ENCODE measurements around the gene QRICH2.
"Not testable (repeated sequence)": the region's sequence is repeated elsewhere in the genome, so short reads cannot be mapped to it uniquely, and the experiment has no call there.

QRICH2 gene

GRCh38 chr17:76346936-76347335 lies 38.9 kb upstream of the QRICH2 start:
- not testable (repeated sequence) for H3K4me1 ChIP-seq (ENCODE audit: insufficient read depth, low read length); H3K9ac ChIP-seq (ENCODE audit: low read depth, low read length); H3K27ac ChIP-seq (ENCODE audit: low read depth, low read length); H3K27me3 ChIP-seq (ENCODE audit: insufficient read depth, low read length); H3K9me3 ChIP-seq (ENCODE audit: insufficient read depth, low read depth, low read length); H3K4me3 ChIP-seq (ENCODE audit: low read length)
- peaks cover 46% of the 10 kb centered on the region for H3K36me3 ChIP-seq (ENCODE audit: insufficient read depth, low read length)
- 95% methylated on average over 11 of the region's 11 CpGs for WGBS

DNA sequence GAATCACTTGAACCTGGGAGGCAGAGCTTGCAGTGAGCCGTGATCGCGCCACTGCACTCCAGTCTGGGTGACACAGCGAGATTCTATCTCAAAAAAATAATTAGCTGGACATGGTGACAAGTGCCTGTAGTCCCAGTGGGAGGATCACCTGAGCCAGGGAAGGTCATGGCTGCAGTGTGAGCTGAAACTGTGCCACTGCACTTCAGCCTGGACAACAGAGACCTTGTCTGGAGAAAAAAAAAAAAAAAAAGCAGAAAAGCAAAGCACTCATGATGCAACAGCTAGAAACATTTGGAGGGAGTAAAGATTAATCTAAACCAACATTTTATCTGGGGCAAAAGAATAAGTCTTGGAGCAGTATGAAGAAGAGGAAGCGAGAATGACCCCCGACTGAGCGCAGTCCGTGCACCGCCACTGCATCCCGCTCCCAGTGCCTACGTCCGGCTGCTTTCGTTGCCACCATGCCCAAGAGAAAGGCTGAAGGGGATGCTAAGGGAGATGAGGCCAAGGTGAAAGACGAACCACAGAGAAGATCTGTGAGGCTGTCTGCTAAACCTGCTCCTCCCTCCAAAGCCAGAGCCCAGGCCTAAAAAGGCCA lies 37.4 kb upstream of the QRICH2 start:
- WGBS, result 95% methylated on average over 14 of the region's 14 CpGs
- no peaks in the 10 kb centered on the region for H3K9me3 ChIP-seq (ENCODE audit: insufficient read depth, low read depth, low read length)
- H3K9ac ChIP-seq (ENCODE audit: low read depth, low read length), result no peak overlapping the region
- peaks cover 51% of the 10 kb centered on the region for H3K36me3 ChIP-seq (ENCODE audit: insufficient read depth, low read length)
- H3K4me3 ChIP-seq (ENCODE audit: low read length), result no peak overlapping the region
- H3K27me3 ChIP-seq (ENCODE audit: insufficient read depth, low read length), result no peaks in the 10 kb centered on the region
- no peaks in the 10 kb centered on the region for H3K4me1 ChIP-seq (ENCODE audit: insufficient read depth, low read length)
- H3K27ac ChIP-seq (ENCODE audit: low read depth, low read length), result no peak overlapping the region

DNA sequence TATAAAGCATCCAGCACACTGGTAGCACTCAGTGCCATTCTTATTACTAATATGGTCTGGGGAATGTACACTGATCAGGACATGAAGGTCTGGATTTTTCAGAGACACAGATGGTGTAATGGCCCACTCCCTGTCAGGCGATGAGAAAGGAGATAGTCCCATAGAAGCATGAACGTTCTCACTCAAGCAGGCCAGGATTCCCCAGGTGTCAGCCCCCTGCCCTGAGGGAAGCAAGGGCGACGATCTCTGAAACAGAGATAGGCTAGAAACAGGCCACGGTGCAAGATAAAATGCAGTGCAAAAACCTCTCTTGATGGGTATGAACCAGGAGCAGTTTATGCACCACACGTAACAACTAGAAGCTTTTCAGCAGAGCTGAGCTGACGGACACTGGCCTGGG lies 35.0 kb upstream of the QRICH2 start:
- Histone ChIP-seq H3K4me3 (ENCODE audit: low read length) (no peak overlapping the region), H3K27me3 (ENCODE audit: insufficient read depth, low read length) (no peaks in the 10 kb centered on the region), H3K36me3 (ENCODE audit: insufficient read depth, low read length) (peaks cover 47% of the 10 kb centered on the region), H3K9me3 (ENCODE audit: insufficient read depth, low read depth, low read length) (no peaks in the 10 kb centered on the region), H3K9ac (ENCODE audit: low read depth, low read length) (no peak overlapping the region), H3K4me1 (ENCODE audit: insufficient read depth, low read length) (no peaks in the 10 kb centered on the region), H3K27ac (ENCODE audit: low read depth, low read length) (no peak overlapping the region)
- WGBS, result 95% methylated on average over 7 of the region's 7 CpGs

GRCh38 chr17:76341301-76341700 lies 33.2 kb upstream of the QRICH2 start:
- 98% methylated on average over 6 of the region's 6 CpGs for WGBS
- H3K4me3 ChIP-seq (ENCODE audit: low read length), result no peak overlapping the region
- no peak overlapping the region for H3K9ac ChIP-seq (ENCODE audit: low read depth, low read length)
- H3K27ac ChIP-seq (ENCODE audit: low read depth, low read length), result no peak overlapping the region
- H3K4me1 ChIP-seq (ENCODE audit: insufficient read depth, low read length), result no peaks in the 10 kb centered on the region
- no peaks in the 10 kb centered on the region for H3K27me3 ChIP-seq (ENCODE audit: insufficient read depth, low read length)
- H3K36me3 ChIP-seq (ENCODE audit: insufficient read depth, low read length), result peaks cover 34% of the 10 kb centered on the region
- H3K9me3 ChIP-seq (ENCODE audit: insufficient read depth, low read depth, low read length), result no peaks in the 10 kb centered on the region

GRCh38 chr17:76337413-76337777 lies 29.3 kb upstream of the QRICH2 start:
- WGBS, result 92% methylated on average over 4 of the region's 6 CpGs
- no peaks in the 10 kb centered on the region for H3K9me3 ChIP-seq (ENCODE audit: insufficient read depth, low read depth, low read length)
- peaks cover 9% of the 10 kb centered on the region for H3K36me3 ChIP-seq (ENCODE audit: insufficient read depth, low read length)
- H3K4me3 ChIP-seq (ENCODE audit: low read length), result no peak overlapping the region
- no peak overlapping the region for H3K9ac ChIP-seq (ENCODE audit: low read depth, low read length)
- H3K4me1 ChIP-seq (ENCODE audit: insufficient read depth, low read length), result peaks cover 3% of the 10 kb centered on the region; the same call in 1 of the 2 replicates
- no peaks in the 10 kb centered on the region for H3K27me3 ChIP-seq (ENCODE audit: insufficient read depth, low read length)
- no peak overlapping the region for H3K27ac ChIP-seq (ENCODE audit: low read depth, low read length)

DNA sequence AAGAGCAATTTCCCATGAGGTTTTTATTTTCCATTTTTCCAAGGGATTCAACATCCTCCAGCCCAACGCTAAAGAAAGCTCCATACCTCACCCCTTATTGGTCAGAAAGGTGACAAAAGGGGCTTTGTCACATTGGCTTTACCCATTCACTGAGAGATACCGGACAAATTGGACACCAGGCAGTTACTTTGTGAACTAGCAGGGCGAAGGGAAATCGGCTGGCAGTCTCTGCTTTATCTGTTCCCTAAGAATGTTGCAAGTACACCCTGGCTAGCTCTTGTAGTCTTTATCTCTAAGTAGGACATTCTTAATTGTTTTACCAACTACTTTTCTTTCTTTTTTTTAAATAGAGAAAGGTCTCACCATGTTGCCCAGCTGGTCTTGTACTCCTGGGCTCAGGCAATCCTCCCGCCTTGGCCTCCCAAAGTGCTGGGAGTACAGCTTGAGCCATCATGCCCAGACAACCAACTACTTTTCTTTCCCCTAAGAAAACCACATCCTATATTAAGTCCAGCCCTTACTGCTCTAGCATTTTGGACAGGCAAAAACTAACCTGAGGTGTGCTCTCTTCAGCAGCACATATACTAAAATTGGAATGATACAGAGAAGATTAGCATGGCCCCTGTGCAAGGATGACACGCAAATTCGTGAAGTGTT lies 28.8 kb upstream of the QRICH2 start:
- 94% methylated on average over 7 of the region's 7 CpGs for WGBS
- no peak overlapping the region for H3K4me3 ChIP-seq (ENCODE audit: low read length)
- no peaks in the 10 kb centered on the region for H3K27me3 ChIP-seq (ENCODE audit: insufficient read depth, low read length)
- H3K9me3 ChIP-seq (ENCODE audit: insufficient read depth, low read depth, low read length), result no peaks in the 10 kb centered on the region
- H3K27ac ChIP-seq (ENCODE audit: low read depth, low read length), result no peak overlapping the region
- H3K36me3 ChIP-seq (ENCODE audit: insufficient read depth, low read length), result peaks cover 9% of the 10 kb centered on the region
- peaks cover 3% of the 10 kb centered on the region; the same call in 1 of the 2 replicates for H3K4me1 ChIP-seq (ENCODE audit: insufficient read depth, low read length)
- H3K9ac ChIP-seq (ENCODE audit: low read depth, low read length), result no peak overlapping the region

DNA sequence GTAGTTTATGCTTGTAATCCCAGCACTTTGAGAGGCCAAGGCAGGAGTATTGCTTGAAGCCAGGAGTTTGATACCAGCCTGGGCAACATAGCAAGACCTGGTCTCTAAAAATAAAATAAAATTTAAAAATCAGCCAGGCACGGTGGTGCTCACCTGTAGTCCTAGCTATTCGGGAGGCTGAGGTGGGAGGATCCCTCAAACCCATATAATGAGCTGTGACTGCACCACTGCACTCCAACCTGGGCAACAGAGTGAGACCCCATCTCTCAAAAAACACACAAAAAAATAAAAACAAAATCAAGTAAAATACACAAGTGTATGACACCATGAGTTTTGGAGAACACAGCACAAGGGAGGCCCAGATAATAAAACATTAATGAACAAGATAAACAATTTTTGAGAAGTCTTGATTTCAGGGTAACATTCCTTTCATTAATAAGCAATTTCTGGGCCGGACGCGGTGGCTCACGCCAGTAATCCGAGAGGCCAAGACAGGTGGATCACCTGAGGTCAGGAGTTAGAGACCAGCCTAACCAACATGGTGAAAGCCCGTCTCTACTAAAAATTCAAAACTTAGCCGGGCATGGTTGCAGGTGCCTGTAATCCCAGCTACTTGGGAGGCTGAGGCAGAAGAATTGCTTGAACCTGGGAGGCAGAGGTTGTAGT lies 27.8 kb upstream of the QRICH2 start:
- Histone ChIP-seq H3K27ac (ENCODE audit: low read depth, low read length) (no peak overlapping the region), H3K27me3 (ENCODE audit: insufficient read depth, low read length) (no peaks in the 10 kb centered on the region), H3K9ac (ENCODE audit: low read depth, low read length) (no peak overlapping the region), H3K4me3 (ENCODE audit: low read length) (no peak overlapping the region), H3K9me3 (ENCODE audit: insufficient read depth, low read depth, low read length) (no peaks in the 10 kb centered on the region), H3K4me1 (ENCODE audit: insufficient read depth, low read length) (peaks cover 3% of the 10 kb centered on the region; the same call in 1 of the 2 replicates), H3K36me3 (ENCODE audit: insufficient read depth, low read length) (peaks cover 16% of the 10 kb centered on the region)
- WGBS, result 97% methylated on average over 9 of the region's 9 CpGs

DNA sequence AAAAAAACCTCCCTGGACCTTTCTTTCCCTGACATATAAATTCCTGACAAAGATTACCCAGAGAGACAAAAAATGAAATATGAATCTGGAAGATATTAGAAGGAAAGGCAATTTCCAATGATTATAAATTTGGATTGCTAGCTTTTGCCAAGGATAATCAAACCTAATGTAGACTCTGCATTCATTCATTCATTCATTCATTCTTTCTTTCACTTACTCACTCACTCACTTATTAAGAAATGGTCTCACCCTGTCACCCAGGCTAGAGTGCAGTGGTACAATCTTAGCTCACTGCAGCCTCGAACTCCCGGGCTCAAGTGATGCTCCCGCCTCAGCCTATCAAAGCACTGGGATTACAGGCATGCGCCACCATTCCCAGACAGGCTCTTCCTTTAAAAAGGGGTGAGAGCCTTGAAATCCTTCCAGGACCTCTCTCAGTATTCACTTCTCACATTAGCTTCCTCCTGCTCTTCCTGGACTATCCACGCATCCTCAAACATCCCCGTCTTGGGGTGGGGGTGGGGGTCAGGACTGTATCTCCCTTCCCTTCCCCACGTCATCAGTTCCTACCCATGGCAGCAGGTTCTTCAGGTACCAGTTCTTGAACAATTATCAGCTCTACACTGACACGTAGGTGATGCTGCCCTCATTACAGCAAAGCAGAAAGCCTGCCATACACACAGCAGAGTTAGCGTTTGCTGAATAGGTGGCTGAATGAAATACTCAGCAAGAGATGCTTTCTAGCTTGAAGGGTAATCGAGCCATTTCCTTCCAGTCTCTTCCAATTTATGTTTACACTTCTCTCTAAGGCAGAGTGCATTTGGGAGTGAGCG lies 25.8 kb upstream of the QRICH2 start:
- Histone ChIP-seq H3K9ac (ENCODE audit: low read depth, low read length) (no peak overlapping the region), H3K9me3 (ENCODE audit: insufficient read depth, low read depth, low read length) (no peaks in the 10 kb centered on the region), H3K36me3 (ENCODE audit: insufficient read depth, low read length) (peaks cover 35% of the 10 kb centered on the region), H3K27ac (ENCODE audit: low read depth, low read length) (no peak overlapping the region), H3K4me3 (ENCODE audit: low read length) (no peak overlapping the region), H3K27me3 (ENCODE audit: insufficient read depth, low read length) (no peaks in the 10 kb centered on the region), H3K4me1 (ENCODE audit: insufficient read depth, low read length) (peaks cover 3% of the 10 kb centered on the region; the same call in 1 of the 2 replicates)
- WGBS, result 89% methylated on average over 10 of the region's 11 CpGs

DNA sequence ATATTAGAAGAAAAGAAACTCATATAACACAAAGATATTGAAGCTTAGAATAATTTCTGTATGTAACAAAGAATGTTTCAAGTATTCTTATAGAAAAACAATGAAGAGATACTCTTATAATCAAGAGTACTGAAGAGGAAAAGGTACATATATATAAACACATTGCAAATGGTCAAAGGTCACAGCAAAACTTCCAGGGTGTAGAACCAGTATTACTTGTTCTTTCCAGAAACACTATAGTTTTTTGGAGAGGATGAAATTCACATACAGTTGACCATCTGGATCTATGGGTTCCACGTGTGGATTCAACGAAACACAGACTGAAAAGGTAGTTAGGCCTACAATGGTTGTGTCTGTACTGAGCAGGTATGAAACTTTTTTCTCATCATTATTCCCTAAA lies 23.0 kb upstream of the QRICH2 start:
- no peaks in the 10 kb centered on the region for H3K9me3 ChIP-seq (ENCODE audit: insufficient read depth, low read depth, low read length)
- peaks cover 3% of the 10 kb centered on the region; the same call in 1 of the 2 replicates for H3K4me1 ChIP-seq (ENCODE audit: insufficient read depth, low read length)
- no peak overlapping the region for H3K27ac ChIP-seq (ENCODE audit: low read depth, low read length)
- peaks cover 57% of the 10 kb centered on the region for H3K36me3 ChIP-seq (ENCODE audit: insufficient read depth, low read length)
- no peaks in the 10 kb centered on the region for H3K27me3 ChIP-seq (ENCODE audit: insufficient read depth, low read length)
- no peak overlapping the region for H3K4me3 ChIP-seq (ENCODE audit: low read length)
- WGBS, result 95% methylated on average over 2 of the region's 2 CpGs
- H3K9ac ChIP-seq (ENCODE audit: low read depth, low read length), result no peak overlapping the region

- Histone ChIP-seq H3K4me3 (ENCODE audit: low read length) (no peak overlapping the region), H3K27me3 (ENCODE audit: insufficient read depth, low read length) (no peaks in the 10 kb centered on the region), H3K4me1 (ENCODE audit: insufficient read depth, low read length) (peaks cover under 1% of the 10 kb centered on the region; the same call in 1 of the 2 replicates), H3K9me3 (ENCODE audit: insufficient read depth, low read depth, low read length) (no peaks in the 10 kb centered on the region), H3K27ac (ENCODE audit: low read depth, low read length) (no peak overlapping the region), H3K9ac (ENCODE audit: low read depth, low read length) (no peak overlapping the region), H3K36me3 (ENCODE audit: insufficient read depth, low read length) (peaks cover 59% of the 10 kb centered on the region)
- WGBS, result 95% methylated on average over 8 of the region's 8 CpGs
These were observed 21.6 kb upstream of the QRICH2 start for GRCh38 chr17:76329664-76330063.

DNA sequence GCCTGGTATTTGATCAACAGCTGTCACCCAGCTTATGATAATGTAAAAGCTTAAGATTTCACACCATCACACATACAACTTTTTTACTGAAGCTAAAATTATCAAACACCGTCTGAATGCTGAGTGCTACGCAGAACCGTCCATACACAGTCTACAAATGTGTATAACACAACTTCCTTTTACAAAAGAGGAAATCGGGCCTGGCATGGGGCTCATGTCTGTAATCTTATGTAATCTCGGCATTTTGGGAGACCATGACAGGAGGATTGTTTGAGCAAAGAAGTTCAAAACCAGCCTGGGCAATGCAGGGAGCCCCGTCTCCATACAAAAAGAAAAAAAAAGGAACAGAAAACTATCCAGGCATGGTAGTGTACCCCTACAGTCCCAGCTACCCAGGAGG lies 19.6 kb upstream of the QRICH2 start:
- 97% methylated on average over 6 of the region's 6 CpGs for WGBS

More for the DNA sequence above, 19.6 kb upstream of the QRICH2 start:
- Histone ChIP-seq H3K9me3 (ENCODE audit: insufficient read depth, low read depth, low read length) (no peaks in the 10 kb centered on the region), H3K4me1 (ENCODE audit: insufficient read depth, low read length) (no peaks in the 10 kb centered on the region), H3K27me3 (ENCODE audit: insufficient read depth, low read length) (no peaks in the 10 kb centered on the region), H3K36me3 (ENCODE audit: insufficient read depth, low read length) (peaks cover 64% of the 10 kb centered on the region), H3K9ac (ENCODE audit: low read depth, low read length) (no peak overlapping the region), H3K27ac (ENCODE audit: low read depth, low read length) (no peak overlapping the region), H3K4me3 (ENCODE audit: low read length) (no peak overlapping the region)
